Measurements from ENCODE around the gene SHC4.
"Not testable (repeated sequence)": the region's sequence is repeated elsewhere in the genome, so short reads cannot be mapped to it uniquely, and the experiment has no call there.

SHC4 gene, protein sequence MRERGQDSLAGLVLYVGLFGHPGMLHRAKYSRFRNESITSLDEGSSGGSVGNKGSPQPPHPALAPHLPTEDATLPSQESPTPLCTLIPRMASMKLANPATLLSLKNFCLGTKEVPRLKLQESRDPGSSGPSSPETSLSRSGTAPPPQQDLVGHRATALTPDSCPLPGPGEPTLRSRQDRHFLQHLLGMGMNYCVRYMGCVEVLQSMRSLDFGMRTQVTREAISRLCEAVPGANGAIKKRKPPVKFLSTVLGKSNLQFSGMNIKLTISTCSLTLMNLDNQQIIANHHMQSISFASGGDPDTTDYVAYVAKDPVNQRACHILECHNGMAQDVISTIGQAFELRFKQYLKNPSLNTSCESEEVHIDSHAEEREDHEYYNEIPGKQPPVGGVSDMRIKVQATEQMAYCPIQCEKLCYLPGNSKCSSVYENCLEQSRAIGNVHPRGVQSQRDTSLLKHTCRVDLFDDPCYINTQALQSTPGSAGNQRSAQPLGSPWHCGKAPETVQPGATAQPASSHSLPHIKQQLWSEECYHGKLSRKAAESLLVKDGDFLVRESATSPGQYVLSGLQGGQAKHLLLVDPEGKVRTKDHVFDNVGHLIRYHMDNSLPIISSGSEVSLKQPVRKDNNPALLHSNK

GRCh38 chr15:48963524-48964113 is at the start of gene SHC4:
SHC4 (minus strand) TSS chr15:48963919; CDS start chr15:48963015, 904 bp downstream.
- DNase-seq = peak; percentile 14

DNA sequence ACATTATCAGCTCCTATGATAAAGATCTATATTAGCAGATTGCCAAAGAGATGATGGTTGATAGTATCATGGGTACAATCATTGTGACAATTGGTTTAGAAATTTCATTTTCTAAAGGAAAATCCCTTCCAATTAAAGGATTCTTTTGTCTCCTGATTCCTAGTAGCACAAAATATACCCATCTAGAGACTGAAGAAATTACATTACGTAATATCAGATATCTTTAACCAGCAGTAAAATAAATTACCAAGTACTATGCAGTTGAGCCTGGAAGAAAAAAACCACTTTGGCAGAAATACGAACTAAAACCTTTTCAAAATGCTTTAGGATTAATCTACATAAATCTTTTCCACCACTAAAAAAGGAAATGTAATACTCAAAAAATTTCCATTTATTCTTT is 35.6 kb upstream of the SHC4 start:
- no peak for DNase-seq

DNA sequence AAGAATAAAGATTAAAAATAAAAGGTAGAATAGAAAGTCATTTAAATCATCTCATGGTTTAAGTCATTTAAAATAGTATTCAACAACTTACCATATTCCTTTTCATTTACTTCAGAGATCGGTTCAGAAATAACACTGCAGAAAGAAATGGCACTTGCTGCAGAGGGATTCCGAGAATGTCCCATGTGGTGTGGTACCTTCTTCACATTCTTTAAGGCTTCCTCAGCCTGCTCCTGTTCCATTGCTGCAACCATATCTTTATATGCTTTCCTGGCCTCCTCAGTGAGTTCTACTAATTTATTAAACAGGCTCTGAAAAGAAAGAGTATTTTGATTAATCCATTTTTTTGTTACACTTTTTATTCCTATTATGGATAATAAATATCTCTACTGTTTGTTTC is 32.6 kb upstream of the SHC4 start:
- no peak for DNase-seq

DNA sequence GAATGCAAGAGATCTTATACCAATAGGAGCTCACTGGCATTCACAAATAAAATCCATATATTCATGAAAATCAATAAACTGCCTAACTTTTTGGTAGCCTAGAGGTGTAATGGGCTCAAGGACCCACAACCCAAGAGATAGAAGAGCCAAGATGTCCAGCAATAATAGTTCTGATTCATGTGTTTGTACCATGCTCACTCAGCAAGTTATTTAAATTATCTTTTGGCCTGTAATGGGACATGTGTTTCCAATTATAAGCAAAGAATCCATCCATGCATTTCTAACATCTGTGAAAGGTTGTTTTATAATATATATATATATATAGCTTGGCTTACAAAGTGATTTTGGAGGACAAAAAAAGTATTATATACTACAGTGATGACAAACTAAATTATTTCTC is 29.7 kb upstream of the SHC4 start:
- DNase-seq = no peak

- DNase-seq = no peak
Measured at GRCh38 chr15:48992545-48992944, 28.8 kb upstream of the SHC4 start.

GRCh38 chr15:48992096-48992495 is 28.4 kb upstream of the SHC4 start:
- no peak for DNase-seq

DNA sequence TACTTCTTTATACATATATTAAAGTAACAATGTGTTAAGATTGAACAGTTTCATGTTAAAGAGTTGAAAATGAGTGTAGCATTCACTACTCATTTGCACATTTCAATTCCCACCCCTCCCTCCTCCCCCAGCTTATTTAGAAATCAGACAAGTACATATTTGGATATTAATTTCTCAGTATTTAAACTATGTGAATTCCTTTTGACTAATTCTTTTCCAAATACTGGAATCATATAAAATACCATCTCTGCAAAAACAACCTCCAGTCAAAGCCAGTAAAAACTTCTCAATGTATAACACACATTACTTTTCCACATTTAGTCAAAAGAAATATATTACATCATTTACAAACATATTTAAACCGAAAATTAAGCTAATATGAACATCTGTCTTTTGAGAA is 25.5 kb upstream of the SHC4 start:
- DNase-seq = no peak

DNA sequence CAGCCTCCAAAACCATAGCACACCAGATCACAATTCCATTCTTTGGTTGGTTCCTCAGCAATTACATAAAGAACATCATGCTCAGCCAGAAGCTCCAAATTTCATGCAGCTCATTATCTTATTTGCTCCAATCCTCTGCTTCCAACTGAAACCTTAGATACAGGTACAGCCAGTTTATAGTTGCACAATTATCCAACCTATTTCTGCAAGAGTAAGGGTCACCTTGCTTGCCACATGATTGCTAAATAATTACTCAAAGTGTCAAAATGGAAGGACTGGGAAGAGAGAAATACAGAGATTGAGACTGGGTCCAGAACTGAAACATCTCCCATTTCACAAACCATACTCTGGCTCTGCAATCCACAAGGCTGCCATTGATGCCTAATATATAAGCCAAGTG is 23.4 kb upstream of the SHC4 start:
- DNase-seq = no peak

DNA sequence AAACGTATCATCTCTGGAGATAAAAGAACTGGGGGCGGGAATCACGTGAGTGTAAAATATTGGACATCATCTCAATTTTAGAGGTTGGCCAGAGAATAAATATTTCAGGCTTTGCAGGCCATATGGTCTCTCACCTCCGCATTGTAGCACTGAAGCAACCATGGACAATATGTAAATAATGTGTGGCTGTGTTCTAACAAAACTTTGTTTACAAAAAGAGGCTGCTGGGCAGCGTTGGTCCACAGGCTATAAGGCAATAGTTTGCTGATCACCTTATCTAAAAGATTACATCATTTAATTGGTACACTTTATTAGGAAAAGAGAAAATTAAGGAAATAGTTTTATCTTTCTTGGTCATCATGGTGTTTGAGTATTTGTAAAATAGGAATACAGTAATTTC is 22.5 kb upstream of the SHC4 start:
- DNase-seq = no peak

DNA sequence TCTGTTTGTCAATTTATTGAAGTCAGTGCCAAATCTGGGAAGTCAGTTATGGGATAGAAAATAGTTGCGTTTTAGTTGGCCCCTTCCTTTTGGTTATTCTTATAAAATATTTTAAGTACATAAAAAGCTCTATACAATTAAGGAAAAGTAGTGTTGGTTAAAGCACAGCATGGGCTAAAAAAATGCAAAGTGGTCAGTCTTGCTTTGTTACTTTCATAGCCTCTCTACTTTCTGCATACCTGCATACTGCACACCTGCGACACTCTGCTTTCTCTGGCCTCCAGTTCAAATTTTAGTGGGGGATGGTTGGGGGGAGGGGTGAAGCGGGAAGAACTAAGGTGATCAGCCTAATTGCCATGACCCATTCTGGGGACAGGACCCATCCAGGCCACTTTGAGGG is 21.8 kb upstream of the SHC4 start:
- DNase-seq = no peak

- no peak for DNase-seq
Measured at GRCh38 chr15:48984811-48985352, 21.2 kb upstream of the SHC4 start.

DNA sequence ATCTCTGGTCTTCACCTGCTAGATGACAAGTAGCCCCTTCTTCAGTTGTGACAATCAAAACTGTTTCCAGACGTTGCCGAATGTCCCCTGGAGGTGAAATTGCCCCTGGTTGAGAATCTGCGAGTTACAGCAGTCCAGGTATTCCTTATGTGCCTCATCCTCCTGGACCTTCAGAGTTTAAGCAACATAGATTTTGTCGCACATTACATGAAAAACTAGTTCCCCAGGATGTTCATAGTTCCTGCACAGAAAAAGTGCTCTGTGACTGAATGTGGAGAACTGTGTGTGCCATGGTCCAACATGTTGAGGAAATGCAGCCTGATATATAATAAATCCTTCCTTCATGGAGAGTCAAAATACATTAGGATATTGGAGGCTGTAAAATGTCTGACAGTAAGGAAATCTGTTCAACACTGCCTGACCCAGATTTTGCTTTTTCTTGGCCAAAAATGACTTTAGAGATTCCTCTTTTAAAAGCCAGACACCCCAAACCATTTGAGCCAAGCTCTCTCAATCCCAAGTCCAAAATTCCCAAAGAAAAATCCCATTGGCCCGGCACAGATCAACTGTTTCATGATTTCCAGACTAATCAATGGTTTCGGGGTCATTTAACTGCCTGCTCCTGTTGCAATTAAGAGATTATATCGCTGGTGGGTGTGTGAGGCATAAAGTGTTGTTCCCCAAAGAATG is 20.4 kb upstream of the SHC4 start:
- DNase-seq = no peak

DNA sequence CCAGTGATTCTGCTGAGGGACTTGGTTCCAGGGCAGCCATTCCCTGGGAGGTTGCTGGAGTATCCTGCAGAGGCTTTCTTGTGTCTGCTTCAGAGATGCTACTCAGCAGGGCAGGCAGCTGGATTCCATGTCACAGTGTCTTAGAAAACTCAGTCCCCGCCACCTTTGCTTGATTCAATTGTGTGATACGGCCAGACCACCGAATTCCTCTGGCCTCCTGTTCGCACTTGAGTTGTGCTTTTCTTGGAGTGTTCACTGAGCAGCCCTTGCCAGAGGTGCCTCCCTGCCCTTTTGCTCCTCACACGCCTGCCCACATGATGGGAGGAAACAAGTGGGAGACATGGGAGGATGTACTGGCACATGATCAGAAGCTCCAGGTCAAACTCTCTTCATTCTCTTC is 19.6 kb upstream of the SHC4 start:
- no peak for DNase-seq

GRCh38 chr15:48981941-48982340 is 18.2 kb upstream of the SHC4 start:
- no peak for DNase-seq

- DNase-seq = no peak
Measured at GRCh38 chr15:48978638-48979037, 14.9 kb upstream of the SHC4 start.

GRCh38 chr15:48976444-48977088 is 12.8 kb upstream of the SHC4 start:
- no peak for DNase-seq

- DNase-seq = no peak
Measured at GRCh38 chr15:48975472-48976419, 12.0 kb upstream of the SHC4 start.

GRCh38 chr15:48974882-48975281 is 11.2 kb upstream of the SHC4 start:
- DNase-seq = no peak

DNA sequence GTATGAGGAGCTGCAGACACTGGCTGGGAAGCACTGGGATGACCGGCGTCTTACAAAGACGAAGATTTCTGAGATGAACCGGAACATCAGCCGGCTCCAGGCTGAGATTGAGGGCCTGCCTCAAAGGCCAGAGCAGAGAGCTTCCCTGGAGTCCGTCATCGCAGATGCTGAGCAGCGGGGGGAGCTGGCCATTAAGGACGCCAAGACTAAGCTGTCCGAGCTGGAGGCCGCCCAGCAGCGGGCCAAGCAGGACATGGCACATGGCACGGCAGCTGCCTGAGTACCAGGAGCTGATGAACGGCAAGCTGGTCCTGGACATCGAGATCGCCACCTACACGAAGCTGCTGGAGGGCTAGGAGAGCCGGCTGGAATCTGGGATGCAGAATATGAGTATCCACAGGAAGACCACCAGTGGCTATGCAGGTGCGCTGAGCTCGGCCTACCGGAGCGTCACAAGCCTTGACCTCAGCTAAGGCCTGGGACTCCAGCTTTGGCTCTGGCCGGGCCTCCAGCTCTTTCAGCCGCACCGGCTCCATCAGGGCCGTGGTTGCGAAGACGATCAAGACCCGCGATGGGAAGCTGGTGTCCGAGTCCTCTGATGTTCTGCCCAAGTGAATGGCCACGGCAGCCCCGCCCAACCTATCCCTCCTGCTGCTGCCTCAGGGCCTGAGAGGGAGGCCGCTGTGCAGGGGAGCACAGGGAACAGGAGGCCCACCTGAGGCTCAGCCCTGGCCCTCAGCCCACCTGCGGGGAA is 9.2 kb upstream of the SHC4 start:
- DNase-seq = no peak

- DNase-seq = not testable (repeated sequence)
Measured at GRCh38 chr15:48970926-48971325, 7.2 kb upstream of the SHC4 start.

DNA sequence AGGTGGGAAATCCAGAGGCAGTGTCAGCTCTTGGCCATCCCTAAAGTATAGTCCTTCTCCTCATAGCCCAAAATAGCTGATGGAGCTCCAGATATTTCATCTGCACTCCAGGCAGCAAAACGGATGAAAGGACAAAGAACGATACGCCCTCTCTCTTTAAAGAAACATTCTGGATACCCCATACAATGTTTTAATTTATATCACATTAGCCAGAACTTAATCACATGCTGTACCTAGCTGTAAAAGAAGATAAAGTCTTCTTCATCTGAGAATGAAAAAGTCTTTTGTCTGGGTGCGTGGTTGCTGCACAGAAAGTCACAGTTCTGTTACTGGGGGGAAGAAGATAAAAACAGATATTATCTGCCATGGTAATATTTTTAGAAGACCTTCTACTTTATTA is 4.3 kb upstream of the SHC4 start:
- no peak for DNase-seq

Data from NCI-H1417 treated with DMSO at 0.1 percent for 48 hours (cell line).